GM18867 (cell line): Measurements from ENCODE around the gene SKAP2.

ENCODE experiments used
- ATAC-seq: cut with Tn5 transposase; IDR thresholded peaks from one replicate; pipeline ENCODE4 v1.9.1; 2021; ENCODE audit warnings: mild to moderate bottlenecking, moderate library complexity; ENCODE audit not compliant: unreplicated experiment

The SKAP2 gene

DNA sequence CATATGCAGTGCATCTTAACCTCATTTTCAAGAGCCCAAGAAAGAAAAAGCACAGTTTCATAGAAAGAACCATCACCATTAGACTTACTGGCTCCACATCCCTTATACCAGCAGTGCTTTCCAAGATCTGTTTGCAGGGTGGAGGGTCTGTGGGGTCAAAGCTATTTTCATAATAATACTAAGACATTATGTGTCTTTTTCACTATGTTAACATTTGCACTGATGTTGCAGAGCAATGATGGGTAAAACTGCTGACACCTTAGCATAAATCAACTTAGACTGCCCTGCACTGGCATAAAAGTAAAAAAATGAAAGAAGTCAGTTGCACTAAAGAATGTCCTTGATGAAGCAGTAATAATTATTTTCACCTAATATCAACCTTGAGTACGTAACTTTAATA lies 166.2 kb downstream of the SKAP2 start:
- no peak for ATAC-seq

DNA sequence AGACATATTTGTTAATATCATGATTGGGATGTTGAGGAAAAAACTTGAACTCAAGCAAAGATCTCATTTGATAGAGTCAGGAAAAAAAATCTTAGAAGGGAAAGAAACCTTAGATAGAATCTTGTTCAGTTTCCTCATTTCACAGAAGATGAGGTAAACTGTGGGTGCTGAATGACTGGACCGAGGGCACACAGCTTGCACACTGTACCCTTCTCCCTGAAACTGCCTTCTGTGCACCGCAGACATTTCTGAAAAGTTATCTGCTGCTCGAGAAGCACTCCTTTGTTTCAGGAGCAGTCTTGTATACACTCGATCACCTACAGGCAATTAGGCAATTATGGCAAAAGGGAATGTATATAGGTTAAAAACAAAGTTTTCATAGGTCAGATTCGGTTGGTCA lies 167.4 kb downstream of the SKAP2 start:
- ATAC-seq: no peak

DNA sequence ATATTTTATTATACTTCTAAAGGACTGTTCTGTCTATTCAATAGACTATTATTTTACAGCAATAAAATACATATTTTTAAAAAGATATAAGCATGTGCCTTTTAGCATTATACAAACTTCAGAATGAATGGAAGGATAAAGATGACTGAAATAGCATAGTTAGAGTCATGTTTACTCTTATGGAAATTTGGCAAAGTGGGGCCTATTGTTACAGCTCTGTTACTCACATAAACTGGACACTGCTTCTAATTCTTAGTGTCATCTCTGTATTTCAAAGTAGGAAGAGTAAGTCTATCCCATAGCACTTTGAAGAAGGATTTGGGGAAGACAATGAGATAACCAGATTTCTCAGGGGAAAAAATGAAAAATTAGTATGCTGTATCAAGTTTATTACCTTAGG lies 168.2 kb downstream of the SKAP2 start:
- no peak for ATAC-seq

DNA sequence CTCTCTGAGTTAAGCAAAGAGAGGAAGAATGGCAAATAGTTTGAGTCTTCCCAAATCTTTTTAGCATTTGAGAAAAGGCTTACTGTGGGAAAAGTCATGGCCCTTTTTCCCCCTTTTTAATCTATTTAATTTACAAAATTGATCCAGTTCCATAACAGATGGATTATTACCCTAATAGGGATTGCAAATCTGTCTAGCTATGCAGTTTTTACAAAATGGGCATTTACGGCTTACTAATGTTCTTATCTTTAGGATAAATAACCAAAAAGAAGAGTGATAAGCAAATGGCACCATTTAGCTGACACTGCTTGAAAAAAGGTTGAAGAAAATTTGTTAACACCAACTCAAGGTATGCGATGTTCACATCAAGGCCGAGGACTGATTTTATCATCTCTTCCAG lies 169.7 kb downstream of the SKAP2 start:
- ATAC-seq: no peak

DNA sequence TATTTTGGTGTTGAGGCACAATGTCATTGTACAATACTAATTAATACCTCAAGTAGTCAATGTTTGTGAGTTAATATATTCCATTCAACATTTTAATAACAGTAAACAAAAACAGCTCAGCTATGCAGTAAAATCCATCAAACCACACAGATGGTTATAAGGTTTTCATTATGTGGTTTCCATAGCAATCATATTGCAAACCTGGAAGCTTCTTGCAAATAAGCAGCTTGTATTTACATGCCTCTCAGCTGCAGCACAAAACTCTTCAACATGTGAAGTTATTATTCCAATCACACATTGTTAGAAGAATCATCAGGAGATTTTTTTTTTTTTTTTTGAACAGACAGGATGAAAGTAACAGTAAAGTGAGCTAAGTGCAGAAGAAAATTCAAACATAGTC lies 170.2 kb downstream of the SKAP2 start:
- no peak for ATAC-seq

DNA sequence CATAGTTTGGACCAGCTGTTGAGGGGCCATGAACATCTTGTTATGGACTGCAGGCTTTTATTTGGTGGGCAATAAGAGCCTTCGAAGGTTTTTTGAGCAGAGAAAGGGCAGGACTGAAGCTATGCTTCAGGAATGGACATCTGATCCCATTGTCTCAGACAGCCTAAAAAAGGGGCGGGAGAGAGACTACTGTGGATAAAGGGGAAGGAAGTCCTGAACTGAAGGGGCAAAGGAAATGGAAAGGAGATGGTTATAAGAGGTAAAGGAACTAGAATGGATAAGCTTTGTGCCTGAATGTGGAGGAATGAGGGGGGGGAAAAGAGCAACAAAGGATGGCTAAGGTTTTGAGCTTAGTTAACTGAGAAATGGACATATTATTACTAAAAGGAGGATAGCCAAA lies 172.5 kb downstream of the SKAP2 start:
- ATAC-seq: no peak

DNA sequence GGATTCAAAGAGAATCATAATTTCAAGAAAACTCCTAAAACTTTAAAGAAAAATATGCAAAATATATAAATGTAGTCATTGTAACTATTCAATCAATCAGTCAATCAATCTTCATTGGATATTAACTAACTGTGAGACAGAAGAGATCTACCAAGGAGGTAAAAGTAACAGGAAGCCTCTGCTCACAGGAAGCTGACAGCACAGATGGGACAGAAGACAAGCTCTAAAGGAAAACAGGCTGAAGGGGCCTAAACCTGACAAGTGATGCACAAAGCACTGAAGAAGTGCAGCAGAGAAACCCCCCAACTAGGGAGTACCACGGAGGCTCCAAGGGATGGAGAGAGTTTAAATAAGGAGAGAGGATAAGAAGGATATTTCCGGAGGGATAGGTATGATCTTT lies 173.0 kb downstream of the SKAP2 start:
- ATAC-seq: no peak

DNA sequence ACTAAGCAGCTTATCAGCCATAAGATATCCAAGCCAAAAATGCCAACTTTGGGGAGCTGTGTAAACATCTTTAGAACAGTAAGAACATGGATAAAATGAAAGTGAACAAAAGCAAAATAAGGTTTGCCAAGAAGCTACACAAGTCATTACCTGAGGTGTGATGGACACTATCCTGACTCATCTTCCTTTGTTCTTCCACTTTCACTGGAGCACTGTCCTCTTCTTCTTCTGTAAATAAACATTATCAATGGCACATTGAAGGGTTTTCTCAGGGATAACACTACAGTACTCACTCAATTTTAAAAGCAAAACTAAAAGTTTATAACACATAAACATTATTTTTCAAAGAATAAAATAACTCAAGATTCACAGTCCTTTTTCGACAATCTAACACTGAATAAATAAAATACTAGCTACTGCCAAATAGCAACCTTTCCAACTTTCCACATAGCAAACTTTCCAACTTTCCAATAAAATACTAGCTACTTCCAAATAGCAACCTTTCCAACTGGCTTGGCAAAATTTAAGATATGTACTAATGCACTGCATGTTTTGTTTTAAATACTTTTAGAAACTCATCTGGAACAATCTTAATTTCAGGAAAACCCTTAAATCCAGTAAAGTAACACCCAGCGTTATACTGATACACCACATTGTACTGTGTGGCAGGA lies 174.1 kb downstream of the SKAP2 start:
- no peak for ATAC-seq

DNA sequence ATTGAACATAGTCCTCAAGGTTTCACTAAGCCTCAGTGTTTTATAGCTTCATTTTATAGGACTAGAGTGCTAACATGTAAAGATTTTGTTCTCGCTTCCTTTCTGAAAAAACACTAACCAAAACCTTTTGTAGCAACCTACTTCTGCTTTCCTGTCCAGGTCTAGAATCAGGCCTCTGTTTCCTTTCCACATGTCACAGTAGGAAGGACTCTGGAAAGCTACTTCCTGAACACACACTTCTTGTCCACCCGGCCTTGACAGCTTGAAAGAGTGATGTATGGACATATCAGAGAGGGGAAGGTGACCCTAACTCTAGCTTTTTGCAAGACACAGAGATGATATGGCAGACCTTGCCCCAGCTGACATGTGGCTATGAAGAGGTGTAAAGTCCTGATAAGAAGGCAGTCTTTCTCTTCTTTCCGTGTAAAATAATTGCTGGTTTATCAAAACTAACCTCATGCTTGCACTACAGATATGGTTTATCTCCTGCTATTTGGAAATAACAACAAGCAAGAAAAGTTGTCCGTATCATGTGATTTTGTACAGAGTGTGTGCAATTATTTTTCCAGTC lies 175.4 kb downstream of the SKAP2 start:
- ATAC-seq: peak; percentile 85

DNA sequence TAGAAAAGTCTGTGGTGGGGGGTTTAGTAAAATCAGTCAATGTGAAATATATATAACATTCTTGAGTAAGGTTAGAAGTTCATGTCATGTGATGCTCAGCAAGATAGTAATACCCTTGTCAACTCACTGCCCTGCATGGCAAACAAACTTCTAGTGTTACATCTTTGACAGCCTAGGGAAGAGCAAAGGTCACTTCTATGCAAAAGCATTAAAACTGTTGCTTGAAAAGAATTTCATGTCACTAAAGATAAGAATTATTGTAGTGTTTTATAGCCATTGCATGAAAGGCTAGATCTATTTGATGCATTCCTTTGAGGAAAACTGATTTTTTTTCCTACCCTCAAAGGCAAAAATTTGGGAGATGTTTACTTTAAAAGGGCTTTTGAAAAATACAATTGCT lies 176.0 kb downstream of the SKAP2 start:
- no peak for ATAC-seq

DNA sequence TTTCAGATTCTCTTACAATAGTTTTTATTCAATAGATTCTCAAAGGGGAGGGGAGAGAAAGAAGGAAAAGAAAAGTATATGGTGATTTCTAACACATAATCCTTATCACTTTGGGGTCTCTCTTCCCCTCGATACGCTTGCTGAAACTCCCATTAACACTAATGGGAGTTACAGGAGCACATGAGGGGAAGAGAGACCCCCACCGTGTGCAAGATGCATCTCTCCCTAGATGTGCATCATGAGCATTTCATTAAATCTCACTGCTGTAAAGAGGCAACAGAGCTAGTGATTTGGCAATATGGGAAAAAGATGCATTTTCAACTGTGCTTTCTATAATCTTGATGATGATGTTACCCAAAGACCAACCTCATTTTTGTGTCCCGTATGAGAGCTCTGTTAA lies 177.4 kb downstream of the SKAP2 start:
- ATAC-seq: no peak

DNA sequence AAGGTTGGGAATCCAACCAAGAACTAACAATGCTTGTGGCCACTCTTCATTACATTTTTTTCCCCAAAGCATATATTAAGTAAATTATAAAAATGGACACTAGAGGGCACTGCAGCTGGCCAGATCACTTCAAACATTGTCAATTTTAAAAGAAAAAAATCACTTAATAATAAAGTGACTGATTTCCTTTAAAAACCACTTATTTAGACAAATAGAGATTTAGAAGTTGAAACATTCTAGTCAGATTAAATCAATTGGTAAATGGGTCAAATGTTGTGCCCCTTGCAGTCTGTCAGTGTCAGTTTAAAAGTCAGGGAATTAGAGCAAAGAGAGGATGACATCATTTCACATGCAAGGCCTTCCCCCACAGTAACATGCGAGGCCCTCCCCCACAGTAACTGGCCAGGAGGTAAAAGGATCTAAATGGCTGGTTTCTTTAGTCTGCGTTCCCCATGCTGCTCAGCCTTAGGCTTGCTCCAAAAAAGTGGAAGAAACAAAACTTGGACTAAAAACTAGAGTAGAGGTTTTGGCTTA lies 177.9 kb downstream of the SKAP2 start:
- no peak for ATAC-seq

DNA sequence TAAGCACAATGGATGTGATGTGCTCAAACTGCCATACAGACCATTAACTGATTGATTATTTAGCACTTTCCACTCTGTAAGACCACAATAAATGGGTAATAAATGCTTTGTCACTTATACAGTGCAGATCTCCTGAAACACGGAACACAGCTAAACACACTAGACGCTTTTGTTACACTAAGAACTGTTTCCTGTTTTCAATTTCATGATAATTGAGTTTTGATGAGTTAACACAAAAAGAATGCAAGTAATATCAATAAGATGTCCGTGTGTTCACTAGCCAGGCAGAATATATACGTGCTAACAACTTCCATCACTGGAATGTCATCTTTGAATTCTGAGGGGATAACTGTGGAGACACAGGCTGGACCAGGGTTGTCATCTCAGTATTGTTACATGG lies 178.8 kb downstream of the SKAP2 start:
- ATAC-seq: no peak

DNA sequence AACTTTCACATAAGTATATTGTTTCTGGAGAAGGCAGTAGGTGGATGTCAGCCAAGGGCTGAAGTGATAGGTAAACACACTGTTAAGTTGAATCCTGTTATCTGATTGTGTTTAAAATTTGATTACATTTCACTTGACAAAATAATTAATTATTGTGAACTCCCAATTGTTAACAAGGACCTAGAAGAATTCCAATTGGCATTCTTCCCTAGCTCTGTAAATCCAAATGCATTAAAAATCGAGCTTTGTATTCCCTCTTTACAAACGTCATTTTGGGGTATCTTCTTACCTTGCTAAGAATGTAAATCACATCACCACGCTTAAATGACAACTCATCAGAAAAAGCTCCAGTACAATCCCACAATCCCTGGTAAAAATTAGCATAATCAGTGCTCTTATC lies 179.9 kb downstream of the SKAP2 start:
- no peak for ATAC-seq

DNA sequence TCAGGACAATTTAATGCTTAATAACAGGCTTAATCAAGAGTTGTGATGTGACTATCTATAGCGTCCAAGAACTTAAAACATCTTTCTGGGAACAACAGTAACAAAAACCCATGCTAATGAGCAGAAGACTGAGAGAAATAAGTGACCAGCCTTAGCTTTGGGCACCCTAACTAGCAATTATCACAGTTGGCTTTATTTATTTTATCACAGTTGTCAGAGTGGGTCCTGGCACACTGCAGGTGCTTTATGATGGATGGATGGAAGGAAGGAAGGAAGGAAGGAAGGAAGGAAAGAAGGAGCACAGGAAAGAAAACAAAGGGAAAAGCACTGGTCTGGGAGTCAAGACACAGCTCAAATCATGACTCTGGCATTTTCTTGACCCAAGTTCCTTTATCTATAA lies 181.1 kb downstream of the SKAP2 start:
- ATAC-seq: no peak

DNA sequence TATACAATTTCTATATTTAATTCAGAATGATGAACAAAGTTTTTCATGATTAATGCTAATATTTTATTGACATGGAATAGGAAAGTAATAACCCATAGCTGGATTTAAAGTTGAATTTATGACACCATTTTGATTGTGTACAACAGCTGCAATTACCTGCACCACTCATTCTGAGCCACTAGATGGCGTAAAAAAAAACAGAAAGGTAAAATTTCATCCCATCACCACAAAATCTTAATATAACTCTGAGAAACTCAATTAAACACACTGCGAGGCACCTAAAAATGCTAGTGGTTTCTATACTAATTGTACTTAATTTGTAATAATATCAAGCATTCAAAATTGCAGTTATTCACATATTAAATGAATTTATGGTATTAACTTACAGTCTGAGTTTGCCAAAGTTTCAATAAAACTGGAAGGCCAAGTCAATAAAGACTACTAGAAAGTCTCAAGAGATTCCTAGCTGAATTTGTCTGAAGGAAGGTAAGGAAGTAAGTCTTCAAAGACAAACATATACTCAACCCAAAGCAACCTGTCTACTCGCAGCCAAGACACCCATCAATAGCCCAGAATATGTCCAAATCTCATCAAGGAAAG lies 182.5 kb downstream of the SKAP2 start:
- ATAC-seq: no peak

DNA sequence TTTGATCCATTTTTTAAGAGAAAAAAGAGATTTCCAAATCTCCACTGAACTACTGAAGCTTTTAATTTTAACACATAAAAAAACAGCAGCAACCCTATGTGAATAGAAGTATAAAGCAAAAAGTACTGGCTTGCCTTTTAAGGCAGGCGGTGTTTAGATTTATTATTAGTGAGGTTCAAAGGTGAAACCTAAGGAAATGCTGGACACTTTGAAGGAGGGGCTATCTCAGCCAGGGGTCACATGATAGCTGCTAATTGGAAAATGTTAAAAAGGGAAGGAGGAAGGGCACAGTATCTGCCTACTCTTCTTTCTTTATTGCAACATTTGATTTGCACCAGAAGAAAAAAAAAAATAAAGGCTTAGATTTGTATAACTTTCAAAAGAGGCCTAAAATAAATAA lies 183.8 kb downstream of the SKAP2 start:
- no peak for ATAC-seq

DNA sequence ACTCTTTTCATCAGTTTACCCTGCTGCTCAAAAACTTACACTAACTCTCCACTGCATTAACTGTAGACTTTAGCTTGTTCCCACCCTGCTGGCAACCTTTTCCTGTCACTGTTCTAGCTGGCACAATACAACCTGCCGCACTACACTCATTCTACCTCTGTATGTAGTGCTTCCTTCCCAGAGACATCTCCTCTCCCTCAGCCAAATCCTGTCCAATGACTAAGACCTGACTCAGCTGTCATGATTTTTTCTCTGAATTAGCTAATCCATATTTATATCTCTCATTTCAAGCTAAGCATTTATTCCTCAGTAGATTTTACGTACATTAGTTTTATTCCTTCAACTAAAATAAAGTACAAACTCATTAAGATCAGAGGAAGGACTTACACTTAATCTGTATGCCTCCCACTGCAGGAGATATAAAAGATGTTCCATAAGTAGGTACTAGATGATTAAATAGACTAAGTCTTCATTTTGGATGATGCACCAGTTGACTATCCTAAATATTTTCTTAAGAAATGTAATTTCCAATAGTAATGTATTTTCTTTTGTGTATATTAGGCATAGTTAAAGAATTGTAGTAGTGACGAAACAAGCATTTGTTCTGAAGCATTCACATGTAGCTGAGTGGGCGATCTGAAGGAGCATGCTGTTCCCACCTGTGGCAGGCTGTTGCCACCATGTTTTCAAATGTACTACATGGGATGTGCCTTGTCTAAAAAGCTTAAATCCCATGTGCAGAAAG lies 189.1 kb downstream of the SKAP2 start:
- no peak for ATAC-seq

DNA sequence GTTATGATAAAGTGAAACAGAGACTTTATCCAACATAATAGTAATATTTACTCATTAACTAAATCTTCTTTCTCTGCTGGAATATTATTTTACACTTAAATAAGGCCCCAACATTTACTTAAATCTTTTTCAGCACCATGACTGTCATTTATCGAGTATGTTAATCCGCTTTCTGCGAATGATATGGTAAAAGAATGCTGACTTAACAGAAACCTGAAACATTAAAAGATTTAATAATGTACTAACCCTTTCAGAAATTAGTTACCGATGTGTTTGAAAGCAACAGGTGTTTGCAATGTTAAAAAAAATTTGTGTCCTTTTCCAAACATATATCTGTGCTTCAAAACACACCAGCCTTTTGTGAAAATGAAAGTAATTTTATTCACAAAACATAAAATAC lies 190.5 kb downstream of the SKAP2 start:
- no peak for ATAC-seq

DNA sequence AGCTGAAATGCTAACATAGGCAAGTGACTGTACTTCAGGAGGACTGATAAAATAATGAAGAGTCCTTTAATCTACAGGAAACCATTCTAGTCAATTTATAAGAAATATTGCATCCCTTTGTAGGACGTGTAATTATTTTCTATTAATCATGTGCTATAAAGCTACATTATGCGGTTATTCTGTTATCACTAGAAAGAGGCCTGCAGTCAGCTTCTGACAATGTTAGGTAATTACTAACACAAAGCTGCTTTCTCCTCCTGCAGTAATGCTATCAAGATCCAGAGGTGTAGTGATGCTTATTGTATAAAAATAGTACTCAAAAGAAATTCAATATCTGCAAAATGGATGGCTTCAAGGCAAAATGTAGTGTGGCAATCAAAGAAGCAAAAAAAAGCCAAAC lies 191.1 kb downstream of the SKAP2 start:
- ATAC-seq: no peak

DNA sequence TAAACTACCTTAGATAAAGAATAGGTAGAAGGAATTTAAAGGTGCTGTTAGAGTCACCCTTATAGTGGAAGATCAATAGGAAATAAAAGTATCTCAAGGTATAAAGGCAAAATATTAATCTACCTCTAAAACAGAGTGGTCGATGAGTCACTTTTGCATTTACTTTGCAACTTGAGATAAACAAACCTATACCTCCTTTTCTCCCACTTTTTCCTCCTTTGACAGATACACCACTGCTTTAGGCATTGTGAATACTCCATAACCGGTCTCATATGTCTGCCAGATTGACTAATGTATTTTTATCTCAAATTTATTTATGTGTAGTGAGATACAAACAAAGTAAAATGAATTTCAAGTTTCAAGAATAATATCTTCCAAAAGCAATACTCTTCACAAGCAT lies 193.5 kb downstream of the SKAP2 start:
- ATAC-seq: no peak

DNA sequence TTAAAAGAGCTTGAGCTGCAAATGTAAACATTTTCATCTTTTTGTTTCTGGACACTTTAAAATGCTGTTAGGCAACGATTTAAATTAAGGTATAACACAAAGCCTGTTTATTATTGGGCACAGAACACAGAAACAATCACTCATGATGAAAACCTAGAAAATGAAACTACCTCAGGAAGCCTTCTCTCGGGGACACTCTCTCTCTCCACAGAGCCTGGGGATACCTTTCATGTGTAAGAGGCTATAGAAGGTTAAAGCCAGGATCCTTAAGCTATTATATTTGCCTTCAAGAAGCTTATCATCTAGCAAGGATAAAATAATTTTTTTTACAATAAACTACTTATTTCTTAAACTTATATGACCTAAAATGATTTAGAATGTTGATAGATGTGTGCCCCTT lies 194.1 kb downstream of the SKAP2 start:
- no peak for ATAC-seq
